HepG2 (cell line): ENCODE data around the gene RGS19. TPM values are rescaled to one million over a fixed set of nuclear protein-coding genes. Genes with fewer than 3 reads are reported as not detected.

Experiments
- FOSL2 ChIP-seq: sonication (generic); formaldehyde crosslinking; IDR thresholded peaks from 2 replicates; pipeline ENCODE4 v1.4.0; 2020; ENCODE audit warnings: missing genetic modification reagents
- SMARCC2 ChIP-seq: fragments of 450-650 bp; IDR thresholded peaks from 2 replicates; pipeline ENCODE4 v1.6.1; 2017; ENCODE audit warnings: antibody characterized with exemption, mild to moderate bottlenecking
- SRSF1 ChIP-seq: fragments of 200-400 bp; formaldehyde crosslinking; optimal IDR thresholded peaks from 2 replicates; pipeline ENCODE3; 2017; ENCODE audit warnings: mild to moderate bottlenecking, low read depth, low read length, moderate library complexity
- TBX2 ChIP-seq: sonication (generic); formaldehyde crosslinking; IDR thresholded peaks from 2 replicates; pipeline ENCODE4 v1.5.0; 2020; ENCODE audit warnings: missing genetic modification reagents, mild to moderate bottlenecking, borderline replicate concordance
- THAP11 ChIP-seq: IDR thresholded peaks from 2 replicates; pipeline ENCODE4 v1.6.1; 2016; ENCODE audit warnings: missing biosample characterization, missing genetic modification reagents
- ZNF44 ChIP-seq: sonication (generic); formaldehyde crosslinking; IDR thresholded peaks from 2 replicates; pipeline ENCODE4 v1.5.1; 2020; ENCODE audit warnings: mild to moderate bottlenecking, missing genetic modification reagents
- polyA plus RNA-seq, 8 experiments: library from polyadenylated mRNA; depleted of rRNA in 3 of 8; stranded (reverse) in 7 of 8; unstranded in 1 of 8; fragments of >200 nt; fragmentation: Illumina TruSeq in 4 of 8; extraction: Trizol in 4 of 8; gene quantifications; 2 replicates each; pipeline versions ENCODE4 v1.2.1 to v1.2.3, GENCODE V29; 2011 to 2016; ENCODE audit warnings: low read depth in 4 of 8, missing spikeins in 1 of 8, mixed read lengths in 1 of 8; ENCODE audit not compliant: insufficient read depth in 1 of 8
- total RNA-seq, 5 experiments: library from RNA; depleted of rRNA; stranded (reverse); fragments of >200 nt; fragmentation: Illumina TruSeq; extraction: Trizol; gene quantifications; 2 replicates each; pipeline ENCODE4 v1.2.3, GENCODE V29; 2016; ENCODE audit warnings: low read depth in 1 of 5
- TF ChIP-seq, protein P1 (sequence below): sonication (generic); formaldehyde crosslinking; IDR thresholded peaks from 2 replicates; pipeline ENCODE4 v1.4.0; 2020; ENCODE audit warnings: mild to moderate bottlenecking, missing genetic modification reagents
- TF ChIP-seq, protein P2 (sequence below): sonication (generic); formaldehyde crosslinking; conservative IDR thresholded peaks from 2 replicates; pipeline ENCODE4 v1.4.0; 2020; ENCODE audit warnings: mild to moderate bottlenecking, missing genetic modification reagents, moderate library complexity
- TF ChIP-seq, protein P3 (sequence below): conservative IDR thresholded peaks from 2 replicates; pipeline ENCODE4 v1.6.1; 2018; ENCODE audit warnings: missing genetic modification reagents
- TF ChIP-seq, protein P4 (sequence below): sonication (generic); formaldehyde crosslinking; IDR thresholded peaks from 2 replicates; pipeline ENCODE4 v1.9.0; 2021; ENCODE audit warnings: mild to moderate bottlenecking, missing genetic modification reagents

RGS19 gene
- total and polyA plus RNA-seq, 2 of the 13 experiments (the other 11 are each of a cell fraction or from before 2014, with no cell fraction given), result 10.7 to 11.9 TPM

DNA sequence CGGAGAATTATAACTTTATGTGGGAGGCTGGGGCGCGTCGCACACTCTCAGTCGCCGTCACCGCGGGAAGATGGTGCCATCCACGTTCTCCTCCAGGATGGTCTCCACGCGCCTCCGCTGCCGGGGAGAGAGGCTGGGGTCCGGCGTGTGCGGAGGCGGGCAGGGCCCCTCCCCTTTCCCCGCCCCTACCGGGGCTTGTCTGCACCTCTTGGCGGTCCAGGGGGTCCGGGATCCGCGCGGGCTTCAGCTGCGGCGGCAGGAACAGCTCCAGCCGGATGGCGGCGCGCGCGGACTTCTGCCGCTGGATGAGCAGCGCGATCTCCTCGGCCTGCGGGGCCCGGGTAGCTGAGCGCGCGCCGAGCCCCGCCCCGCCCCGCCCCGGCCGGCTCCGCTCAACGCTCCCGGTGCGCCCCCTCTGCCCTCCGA, 4.1 kb upstream of the RGS19 start (continued):
- no peak for TF ChIP-seq SMARCC2
- TF ChIP-seq, protein P1, sequence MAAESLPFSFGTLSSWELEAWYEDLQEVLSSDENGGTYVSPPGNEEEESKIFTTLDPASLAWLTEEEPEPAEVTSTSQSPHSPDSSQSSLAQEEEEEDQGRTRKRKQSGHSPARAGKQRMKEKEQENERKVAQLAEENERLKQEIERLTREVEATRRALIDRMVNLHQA (CRISPR knock-in tag), result no peak
- TF ChIP-seq FOSL2 (CRISPR knock-in tag), result peak; percentile 46; the same call in 1 of the 2 replicates
- no peak; the same call in 1 of the 2 replicates for TF ChIP-seq ZNF44
- TF ChIP-seq, protein P2, sequence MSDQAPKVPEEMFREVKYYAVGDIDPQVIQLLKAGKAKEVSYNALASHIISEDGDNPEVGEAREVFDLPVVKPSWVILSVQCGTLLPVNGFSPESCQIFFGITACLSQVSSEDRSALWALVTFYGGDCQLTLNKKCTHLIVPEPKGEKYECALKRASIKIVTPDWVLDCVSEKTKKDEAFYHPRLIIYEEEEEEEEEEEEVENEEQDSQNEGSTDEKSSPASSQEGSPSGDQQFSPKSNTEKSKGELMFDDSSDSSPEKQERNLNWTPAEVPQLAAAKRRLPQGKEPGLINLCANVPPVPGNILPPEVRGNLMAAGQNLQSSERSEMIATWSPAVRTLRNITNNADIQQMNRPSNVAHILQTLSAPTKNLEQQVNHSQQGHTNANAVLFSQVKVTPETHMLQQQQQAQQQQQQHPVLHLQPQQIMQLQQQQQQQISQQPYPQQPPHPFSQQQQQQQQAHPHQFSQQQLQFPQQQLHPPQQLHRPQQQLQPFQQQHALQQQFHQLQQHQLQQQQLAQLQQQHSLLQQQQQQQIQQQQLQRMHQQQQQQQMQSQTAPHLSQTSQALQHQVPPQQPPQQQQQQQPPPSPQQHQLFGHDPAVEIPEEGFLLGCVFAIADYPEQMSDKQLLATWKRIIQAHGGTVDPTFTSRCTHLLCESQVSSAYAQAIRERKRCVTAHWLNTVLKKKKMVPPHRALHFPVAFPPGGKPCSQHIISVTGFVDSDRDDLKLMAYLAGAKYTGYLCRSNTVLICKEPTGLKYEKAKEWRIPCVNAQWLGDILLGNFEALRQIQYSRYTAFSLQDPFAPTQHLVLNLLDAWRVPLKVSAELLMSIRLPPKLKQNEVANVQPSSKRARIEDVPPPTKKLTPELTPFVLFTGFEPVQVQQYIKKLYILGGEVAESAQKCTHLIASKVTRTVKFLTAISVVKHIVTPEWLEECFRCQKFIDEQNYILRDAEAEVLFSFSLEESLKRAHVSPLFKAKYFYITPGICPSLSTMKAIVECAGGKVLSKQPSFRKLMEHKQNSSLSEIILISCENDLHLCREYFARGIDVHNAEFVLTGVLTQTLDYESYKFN (CRISPR knock-in tag), result peak; percentile 21; the same call in 1 of the 2 replicates
- TF ChIP-seq SRSF1, result peak; percentile 14
- peak; percentile 45; the same call in 1 of the 2 replicates for TF ChIP-seq THAP11 (CRISPR knock-in tag)
- TF ChIP-seq, protein P3, sequence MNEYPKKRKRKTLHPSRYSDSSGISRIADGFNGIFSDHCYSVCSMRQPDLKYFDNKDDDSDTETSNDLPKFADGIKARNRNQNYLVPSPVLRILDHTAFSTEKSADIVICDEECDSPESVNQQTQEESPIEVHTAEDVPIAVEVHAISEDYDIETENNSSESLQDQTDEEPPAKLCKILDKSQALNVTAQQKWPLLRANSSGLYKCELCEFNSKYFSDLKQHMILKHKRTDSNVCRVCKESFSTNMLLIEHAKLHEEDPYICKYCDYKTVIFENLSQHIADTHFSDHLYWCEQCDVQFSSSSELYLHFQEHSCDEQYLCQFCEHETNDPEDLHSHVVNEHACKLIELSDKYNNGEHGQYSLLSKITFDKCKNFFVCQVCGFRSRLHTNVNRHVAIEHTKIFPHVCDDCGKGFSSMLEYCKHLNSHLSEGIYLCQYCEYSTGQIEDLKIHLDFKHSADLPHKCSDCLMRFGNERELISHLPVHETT (CRISPR knock-in tag), result 0 out of 2 replicates have a peak, but pooled peaks have one; percentile 65
- TF ChIP-seq, protein P4, sequence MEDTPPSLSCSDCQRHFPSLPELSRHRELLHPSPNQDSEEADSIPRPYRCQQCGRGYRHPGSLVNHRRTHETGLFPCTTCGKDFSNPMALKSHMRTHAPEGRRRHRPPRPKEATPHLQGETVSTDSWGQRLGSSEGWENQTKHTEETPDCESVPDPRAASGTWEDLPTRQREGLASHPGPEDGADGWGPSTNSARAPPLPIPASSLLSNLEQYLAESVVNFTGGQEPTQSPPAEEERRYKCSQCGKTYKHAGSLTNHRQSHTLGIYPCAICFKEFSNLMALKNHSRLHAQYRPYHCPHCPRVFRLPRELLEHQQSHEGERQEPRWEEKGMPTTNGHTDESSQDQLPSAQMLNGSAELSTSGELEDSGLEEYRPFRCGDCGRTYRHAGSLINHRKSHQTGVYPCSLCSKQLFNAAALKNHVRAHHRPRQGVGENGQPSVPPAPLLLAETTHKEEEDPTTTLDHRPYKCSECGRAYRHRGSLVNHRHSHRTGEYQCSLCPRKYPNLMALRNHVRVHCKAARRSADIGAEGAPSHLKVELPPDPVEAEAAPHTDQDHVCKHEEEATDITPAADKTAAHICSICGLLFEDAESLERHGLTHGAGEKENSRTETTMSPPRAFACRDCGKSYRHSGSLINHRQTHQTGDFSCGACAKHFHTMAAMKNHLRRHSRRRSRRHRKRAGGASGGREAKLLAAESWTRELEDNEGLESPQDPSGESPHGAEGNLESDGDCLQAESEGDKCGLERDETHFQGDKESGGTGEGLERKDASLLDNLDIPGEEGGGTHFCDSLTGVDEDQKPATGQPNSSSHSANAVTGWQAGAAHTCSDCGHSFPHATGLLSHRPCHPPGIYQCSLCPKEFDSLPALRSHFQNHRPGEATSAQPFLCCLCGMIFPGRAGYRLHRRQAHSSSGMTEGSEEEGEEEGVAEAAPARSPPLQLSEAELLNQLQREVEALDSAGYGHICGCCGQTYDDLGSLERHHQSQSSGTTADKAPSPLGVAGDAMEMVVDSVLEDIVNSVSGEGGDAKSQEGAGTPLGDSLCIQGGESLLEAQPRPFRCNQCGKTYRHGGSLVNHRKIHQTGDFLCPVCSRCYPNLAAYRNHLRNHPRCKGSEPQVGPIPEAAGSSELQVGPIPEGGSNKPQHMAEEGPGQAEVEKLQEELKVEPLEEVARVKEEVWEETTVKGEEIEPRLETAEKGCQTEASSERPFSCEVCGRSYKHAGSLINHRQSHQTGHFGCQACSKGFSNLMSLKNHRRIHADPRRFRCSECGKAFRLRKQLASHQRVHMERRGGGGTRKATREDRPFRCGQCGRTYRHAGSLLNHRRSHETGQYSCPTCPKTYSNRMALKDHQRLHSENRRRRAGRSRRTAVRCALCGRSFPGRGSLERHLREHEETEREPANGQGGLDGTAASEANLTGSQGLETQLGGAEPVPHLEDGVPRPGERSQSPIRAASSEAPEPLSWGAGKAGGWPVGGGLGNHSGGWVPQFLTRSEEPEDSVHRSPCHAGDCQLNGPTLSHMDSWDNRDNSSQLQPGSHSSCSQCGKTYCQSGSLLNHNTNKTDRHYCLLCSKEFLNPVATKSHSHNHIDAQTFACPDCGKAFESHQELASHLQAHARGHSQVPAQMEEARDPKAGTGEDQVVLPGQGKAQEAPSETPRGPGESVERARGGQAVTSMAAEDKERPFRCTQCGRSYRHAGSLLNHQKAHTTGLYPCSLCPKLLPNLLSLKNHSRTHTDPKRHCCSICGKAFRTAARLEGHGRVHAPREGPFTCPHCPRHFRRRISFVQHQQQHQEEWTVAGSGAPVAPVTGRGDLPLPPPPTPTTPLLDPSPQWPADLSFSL (CRISPR knock-in tag), result no peak
- TF ChIP-seq TBX2 (CRISPR knock-in tag), result peak; percentile 43; the same call in 1 of the 2 replicates
